T-helper 17 cell (primary cell): Measurements from ENCODE around the gene NMNAT3. TPM values are rescaled to one million over a fixed set of nuclear protein-coding genes. Genes with fewer than 3 reads are reported as not detected.
"Not testable (repeated sequence)": the region's sequence is repeated elsewhere in the genome, so short reads cannot be mapped to it uniquely, and the experiment has no call there.

Experiments
- ATAC-seq: fragments of 150-1000 bp; cut with Tn5 transposase; 2 replicates; pipeline ENCODE4 v1.10.0; 2021; ENCODE audit warnings: mild to moderate bottlenecking, moderate library complexity
- DNase-seq, 3 donors: peaks; one replicate each; pipeline versions ENCODE4 v3.0.0 to v3.0.0-alpha.2; 2020 to 2021
- H3K9me3 ChIP-seq: one replicate; pipeline ENCODE4 v1.7.0; 2013; ENCODE audit warnings: low read length, mild to moderate bottlenecking; ENCODE audit not compliant: control insufficient read depth, poor library complexity, severe bottlenecking
- H3K27ac Mint-ChIP-seq: one replicate; pipeline ENCODE4 v1.8.0; 2022; ENCODE audit warnings: mild to moderate bottlenecking, moderate library complexity, mixed read lengths
- H3K27me3 Mint-ChIP-seq: one replicate; pipeline ENCODE4 v1.8.0; 2022; ENCODE audit warnings: mixed read lengths
- H3K36me3 Mint-ChIP-seq: one replicate; pipeline ENCODE4 v1.8.0; 2022; ENCODE audit warnings: low read depth, mixed read lengths
- H3K4me1 Mint-ChIP-seq: one replicate; pipeline ENCODE4 v1.8.0; 2022; ENCODE audit warnings: mild to moderate bottlenecking, mixed read lengths
- H3K4me3 Mint-ChIP-seq: one replicate; pipeline ENCODE4 v1.8.0; 2022; ENCODE audit warnings: mild to moderate bottlenecking, moderate library complexity, mixed read lengths
- total RNA-seq, 4 donors: library from RNA in 2 of 4; stranded (reverse) in 2 of 4; gene quantifications; one replicate each; pipeline ENCODE4 v1.2.3 and lab custom pipeline; 2022 to 2026

Gene NMNAT3
- total RNA-seq, 2 donors from 2014 or later: 1.3 to 1.7 TPM

DNA sequence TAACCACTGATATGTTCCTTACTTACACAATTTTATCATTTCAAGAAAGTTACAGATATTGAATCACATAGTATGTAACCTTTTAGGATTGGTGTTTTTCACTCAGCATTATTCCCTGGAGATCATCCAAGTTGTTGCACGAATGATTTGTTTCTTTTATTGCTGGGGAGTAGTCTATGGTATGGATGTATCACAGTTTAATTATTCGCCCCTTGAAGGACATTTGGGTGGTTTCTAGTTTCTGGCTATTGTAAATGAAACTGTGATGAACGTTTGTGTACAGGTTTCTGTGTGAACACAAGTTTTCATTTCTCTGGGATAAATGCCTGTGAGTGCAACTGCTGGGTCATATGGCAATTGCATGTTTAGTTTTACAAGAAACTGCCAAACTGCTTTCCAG lies 68.8 kb downstream of the NMNAT3 start:
- Mint-ChIP-seq H3K4me1 (no peaks in the 10 kb centered on the region), H3K36me3 (no peaks in the 10 kb centered on the region), H3K27ac (no peak overlapping the region), H3K27me3 (no peaks in the 10 kb centered on the region), H3K4me3 (no peak overlapping the region)
- ATAC-seq: no peak
- H3K9me3 ChIP-seq: no peaks in the 10 kb centered on the region
- DNase-seq: no peak

DNA sequence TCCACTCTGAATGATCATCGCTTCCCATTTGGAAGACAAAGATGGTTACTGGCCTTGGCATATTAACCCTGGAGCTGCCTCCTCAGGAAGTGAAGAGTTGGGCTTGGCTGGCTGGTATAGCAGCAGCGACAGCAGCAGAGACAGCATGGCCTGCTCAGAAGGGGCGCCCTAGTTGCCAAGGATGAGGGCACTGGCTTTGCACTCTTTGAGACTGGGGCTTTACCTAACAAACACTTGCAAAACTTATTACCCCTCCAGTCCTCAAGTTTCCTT lies 69.7 kb downstream of the NMNAT3 start:
- H3K4me1 Mint-ChIP-seq: no peaks in the 10 kb centered on the region
- no peaks in the 10 kb centered on the region for H3K36me3 Mint-ChIP-seq
- no peak overlapping the region for H3K4me3 Mint-ChIP-seq

GRCh38 chr3:139607257-139608107 lies 70.3 kb downstream of the NMNAT3 start:
- ATAC-seq: no peak
- H3K27me3 Mint-ChIP-seq: no peaks in the 10 kb centered on the region
- no peaks in the 10 kb centered on the region for H3K36me3 Mint-ChIP-seq
- no peaks in the 10 kb centered on the region for H3K4me1 Mint-ChIP-seq
- no peak overlapping the region for H3K27ac Mint-ChIP-seq
- no peaks in the 10 kb centered on the region for H3K9me3 ChIP-seq
- no peak overlapping the region for H3K4me3 Mint-ChIP-seq
- DNase-seq: no peak

More for the DNA sequence above, 69.7 kb downstream of the NMNAT3 start:
- H3K9me3 ChIP-seq: no peaks in the 10 kb centered on the region
- Mint-ChIP-seq H3K27me3 (no peaks in the 10 kb centered on the region), H3K27ac (no peak overlapping the region)
- ATAC-seq (no peak), DNase-seq (no peak)

GRCh38 chr3:139602003-139602402 lies 75.8 kb downstream of the NMNAT3 start:
- H3K27me3 Mint-ChIP-seq: no peaks in the 10 kb centered on the region

DNA sequence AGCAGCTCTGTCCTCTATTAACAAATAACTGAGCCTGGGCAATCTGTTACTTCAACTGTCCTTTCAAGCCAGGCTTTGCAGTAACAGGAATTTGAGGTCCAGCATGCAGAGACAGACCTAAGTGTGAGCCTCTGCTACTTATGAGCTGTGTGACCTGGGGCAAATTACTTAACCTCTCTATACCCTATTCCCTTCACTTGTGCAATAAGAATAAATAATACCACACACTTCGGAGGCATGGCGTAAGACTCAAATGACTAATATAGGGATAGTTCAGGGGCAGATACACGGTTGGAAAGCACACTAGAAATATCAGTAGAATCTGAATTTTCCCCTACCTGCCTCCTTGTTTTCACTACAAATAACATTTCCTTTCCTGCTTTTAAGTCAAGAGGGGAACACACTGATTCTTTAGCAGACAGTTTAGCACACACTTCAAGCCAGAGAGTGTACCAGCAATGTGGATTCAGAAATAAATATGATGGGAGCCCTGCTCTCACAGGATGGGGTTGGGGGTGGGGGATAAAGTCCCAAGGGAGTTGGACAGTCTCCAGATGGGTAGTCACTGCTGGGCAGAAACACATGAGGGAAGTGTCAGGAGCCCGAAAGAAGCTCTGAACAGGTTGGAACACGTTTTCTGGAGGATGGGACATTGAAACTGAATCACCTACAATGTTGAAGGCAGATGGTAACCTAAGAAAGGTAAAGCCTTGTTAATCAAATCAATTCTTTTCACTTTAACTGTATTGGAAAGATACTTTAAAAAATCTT lies 76.4 kb downstream of the NMNAT3 start:
- no peak overlapping the region for H3K27ac Mint-ChIP-seq
- H3K9me3 ChIP-seq: no peaks in the 10 kb centered on the region
- H3K4me3 Mint-ChIP-seq: no peak overlapping the region
- no peak for DNase-seq
- H3K4me1 Mint-ChIP-seq: no peaks in the 10 kb centered on the region
- no peak for ATAC-seq
- no peaks in the 10 kb centered on the region for H3K27me3 Mint-ChIP-seq
- H3K36me3 Mint-ChIP-seq: no peaks in the 10 kb centered on the region

More at GRCh38 chr3:139602003-139602402, 75.8 kb downstream of the NMNAT3 start:
- ATAC-seq (no peak), DNase-seq (no peak)
- H3K36me3 Mint-ChIP-seq: no peaks in the 10 kb centered on the region
- no peak overlapping the region for H3K4me3 Mint-ChIP-seq
- no peaks in the 10 kb centered on the region for H3K4me1 Mint-ChIP-seq
- no peak overlapping the region for H3K27ac Mint-ChIP-seq
- H3K9me3 ChIP-seq: no peaks in the 10 kb centered on the region

- DNase-seq: no peak
- Mint-ChIP-seq H3K4me1 (no peaks in the 10 kb centered on the region), H3K36me3 (no peaks in the 10 kb centered on the region), H3K27ac (no peak overlapping the region), H3K4me3 (no peak overlapping the region), H3K27me3 (no peaks in the 10 kb centered on the region)
- no peaks in the 10 kb centered on the region for H3K9me3 ChIP-seq
- no peak for ATAC-seq
Measured at GRCh38 chr3:139597947-139598346, 79.8 kb downstream of the NMNAT3 start.

GRCh38 chr3:139591186-139591585 lies 86.6 kb downstream of the NMNAT3 start:
- not testable (repeated sequence) for H3K4me1 Mint-ChIP-seq, DNase-seq, ATAC-seq, H3K27me3 Mint-ChIP-seq, H3K9me3 ChIP-seq, H3K4me3 Mint-ChIP-seq, H3K36me3 Mint-ChIP-seq, H3K27ac Mint-ChIP-seq

- Mint-ChIP-seq H3K27me3 (no peaks in the 10 kb centered on the region), H3K4me1 (no peaks in the 10 kb centered on the region), H3K36me3 (no peaks in the 10 kb centered on the region), H3K4me3 (no peak overlapping the region), H3K27ac (no peak overlapping the region)
- DNase-seq: no peak
- no peaks in the 10 kb centered on the region for H3K9me3 ChIP-seq
- no peak for ATAC-seq
Measured at GRCh38 chr3:139588450-139588849, 89.3 kb downstream of the NMNAT3 start.

- Mint-ChIP-seq H3K27me3 (no peaks in the 10 kb centered on the region), H3K27ac (no peak overlapping the region), H3K4me1 (no peaks in the 10 kb centered on the region), H3K36me3 (no peaks in the 10 kb centered on the region), H3K4me3 (no peak overlapping the region)
- no peaks in the 10 kb centered on the region for H3K9me3 ChIP-seq
- DNase-seq (no peak), ATAC-seq (no peak)
Measured at GRCh38 chr3:139587797-139588196, 90.0 kb downstream of the NMNAT3 start.

DNA sequence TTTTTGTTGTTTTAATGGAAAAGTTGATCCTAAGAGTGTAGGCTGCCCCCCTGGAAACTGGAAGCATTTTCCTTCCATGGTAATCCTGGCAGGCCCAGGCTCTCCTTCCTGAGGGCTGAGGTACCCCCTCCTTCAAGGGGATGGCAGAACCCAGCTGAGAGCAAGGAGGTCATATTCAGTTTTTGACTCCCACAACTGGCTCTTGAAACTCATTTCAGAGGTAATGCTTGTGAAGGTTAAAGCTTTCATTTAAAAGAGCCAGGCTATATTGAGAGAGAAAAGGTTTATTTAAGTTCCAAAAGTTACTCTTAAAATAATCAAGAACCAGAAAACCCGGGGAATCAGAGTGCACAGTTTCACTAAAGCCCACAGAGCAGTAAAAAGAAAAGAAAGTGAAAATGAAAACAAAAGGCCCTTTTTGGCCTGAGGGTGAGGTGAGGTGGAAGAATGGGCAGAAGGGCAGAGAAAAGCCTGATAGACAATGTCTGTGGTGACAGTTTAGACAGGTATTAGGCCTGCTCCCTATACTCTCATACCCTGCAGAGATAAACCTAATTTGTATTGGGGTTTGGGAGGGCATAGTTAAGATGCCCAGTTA lies 91.3 kb downstream of the NMNAT3 start:
- no peak for ATAC-seq
- DNase-seq: no peak
- no peaks in the 10 kb centered on the region for H3K4me1 Mint-ChIP-seq
- H3K27ac Mint-ChIP-seq: peak overlapping the region; percentile 46
- no peaks in the 10 kb centered on the region for H3K9me3 ChIP-seq
- no peaks in the 10 kb centered on the region for H3K27me3 Mint-ChIP-seq
- H3K36me3 Mint-ChIP-seq: no peaks in the 10 kb centered on the region
- no peak overlapping the region for H3K4me3 Mint-ChIP-seq

GRCh38 chr3:139585820-139586219 lies 92.0 kb downstream of the NMNAT3 start:
- Mint-ChIP-seq H3K36me3 (no peaks in the 10 kb centered on the region), H3K27ac (no peak overlapping the region), H3K4me1 (no peaks in the 10 kb centered on the region), H3K27me3 (no peaks in the 10 kb centered on the region), H3K4me3 (no peak overlapping the region)
- H3K9me3 ChIP-seq: no peaks in the 10 kb centered on the region
- no peak for ATAC-seq
- DNase-seq: no peak

- not testable (repeated sequence) for H3K36me3 Mint-ChIP-seq, H3K27me3 Mint-ChIP-seq, H3K9me3 ChIP-seq, H3K4me1 Mint-ChIP-seq, H3K27ac Mint-ChIP-seq, H3K4me3 Mint-ChIP-seq, ATAC-seq, DNase-seq
Measured at GRCh38 chr3:139583651-139584050, 94.1 kb downstream of the NMNAT3 start.

- peaks cover 8% of the 10 kb centered on the region for H3K27me3 Mint-ChIP-seq
- DNase-seq (no peak), ATAC-seq (no peak)
- H3K4me3 Mint-ChIP-seq: no peak overlapping the region
- H3K4me1 Mint-ChIP-seq: peaks cover 4% of the 10 kb centered on the region
- H3K27ac Mint-ChIP-seq: no peak overlapping the region
- peaks cover 2% of the 10 kb centered on the region for H3K36me3 Mint-ChIP-seq
- no peaks in the 10 kb centered on the region for H3K9me3 ChIP-seq
Measured at GRCh38 chr3:139578783-139579182, 99.0 kb downstream of the NMNAT3 start.
